Measurements from ENCODE around the gene FN3KRP.

Gene FN3KRP, protein sequence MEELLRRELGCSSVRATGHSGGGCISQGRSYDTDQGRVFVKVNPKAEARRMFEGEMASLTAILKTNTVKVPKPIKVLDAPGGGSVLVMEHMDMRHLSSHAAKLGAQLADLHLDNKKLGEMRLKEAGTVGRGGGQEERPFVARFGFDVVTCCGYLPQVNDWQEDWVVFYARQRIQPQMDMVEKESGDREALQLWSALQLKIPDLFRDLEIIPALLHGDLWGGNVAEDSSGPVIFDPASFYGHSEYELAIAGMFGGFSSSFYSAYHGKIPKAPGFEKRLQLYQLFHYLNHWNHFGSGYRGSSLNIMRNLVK

DNA sequence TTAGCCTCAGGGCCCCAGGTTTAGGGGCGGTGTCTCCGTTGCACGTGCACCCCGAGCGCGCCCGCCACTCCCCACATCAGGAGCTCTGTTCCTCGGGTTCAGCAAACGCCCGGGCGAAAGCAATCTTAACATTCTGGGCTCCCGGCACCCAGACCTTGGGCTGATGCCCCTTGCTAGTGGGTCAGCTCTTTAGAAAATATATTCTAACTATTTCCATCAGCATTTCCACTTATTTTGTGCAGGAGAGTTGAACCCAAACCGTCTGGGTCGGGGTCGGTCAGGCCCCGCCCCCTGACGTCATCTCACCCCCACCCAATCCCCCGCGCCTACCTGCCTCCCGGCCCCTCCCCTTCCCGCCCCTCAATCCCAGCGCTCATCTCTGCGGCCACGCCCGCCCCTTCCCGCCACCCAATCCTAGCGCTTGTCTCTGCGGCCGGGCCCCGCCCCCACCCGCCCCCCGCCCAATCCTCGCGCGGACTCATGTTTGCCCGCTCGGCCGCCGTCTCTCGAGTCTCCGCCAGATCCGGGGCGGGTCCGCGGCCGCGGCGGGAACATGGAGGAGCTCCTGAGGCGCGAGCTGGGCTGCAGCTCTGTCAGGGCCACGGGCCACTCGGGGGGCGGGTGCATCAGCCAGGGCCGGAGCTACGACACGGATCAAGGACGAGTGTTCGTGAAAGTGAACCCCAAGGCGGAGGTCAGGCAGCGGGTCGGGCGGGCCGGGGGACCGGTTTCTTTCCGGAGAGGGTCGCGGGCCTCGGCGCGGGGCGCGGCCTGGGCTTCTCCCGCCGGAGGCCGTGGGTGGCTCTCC lies at the start of gene FN3KRP:
Gene FN3KRP, plus strand, starts transcription at position 504 of the 808 bp plus-strand sequence. Its CDS starts 50 bp downstream, at position 554.
- DNase-seq: peak; percentile 91 to 95

DNA sequence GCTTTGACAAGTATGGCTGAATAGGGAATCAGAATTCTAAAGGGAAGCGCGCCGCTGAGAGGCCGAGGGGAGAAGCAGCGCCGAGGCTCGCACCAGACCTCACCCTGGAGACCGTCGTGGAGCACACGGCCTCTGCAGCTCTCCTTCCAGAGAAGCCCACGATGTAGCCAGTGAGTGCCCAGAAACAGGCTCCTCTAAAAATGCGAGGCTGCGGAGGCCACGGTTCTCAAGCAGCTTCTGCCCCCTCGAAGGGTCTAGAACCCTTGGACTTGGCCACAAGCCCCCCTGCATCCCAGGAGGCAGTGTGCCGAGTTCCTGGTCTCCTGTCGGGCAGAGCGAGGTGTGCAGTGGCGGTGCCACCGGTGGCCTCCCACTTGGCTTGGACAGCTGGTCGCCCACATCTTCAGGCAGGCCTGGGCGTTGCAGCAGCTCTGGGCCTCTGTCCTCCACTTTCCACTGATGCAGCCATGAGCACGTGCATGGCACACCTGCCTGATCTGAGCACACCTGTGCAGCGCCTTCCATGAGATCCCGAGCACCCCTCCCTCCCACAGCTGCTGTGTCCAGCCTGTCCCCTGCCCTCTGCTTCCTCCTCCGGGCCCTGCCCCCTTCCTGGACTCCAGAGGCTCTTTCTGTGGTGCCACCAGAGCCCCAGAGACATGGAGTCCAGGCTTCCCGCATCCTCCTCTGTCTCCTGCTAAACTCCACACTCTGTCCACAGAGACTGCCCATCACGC lies 49.4 kb upstream of the FN3KRP start:
- no peak for DNase-seq

DNA sequence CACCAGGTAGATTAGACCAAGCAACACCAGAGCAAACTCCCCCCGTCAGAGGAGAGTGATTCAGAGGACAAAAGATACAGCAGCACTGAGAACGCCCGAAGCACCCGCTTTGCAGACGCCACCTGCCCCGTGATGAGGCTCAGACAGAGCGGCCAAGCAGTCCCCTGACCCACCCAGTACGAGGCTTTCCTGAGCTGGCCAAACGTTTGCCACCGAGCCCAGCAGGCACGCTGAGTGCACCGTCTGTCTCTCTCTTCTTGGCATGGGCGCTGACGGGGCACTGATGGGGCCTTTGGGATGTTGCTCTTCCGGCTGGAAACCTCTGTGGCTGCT lies 48.9 kb upstream of the FN3KRP start:
- no peak for DNase-seq

DNA sequence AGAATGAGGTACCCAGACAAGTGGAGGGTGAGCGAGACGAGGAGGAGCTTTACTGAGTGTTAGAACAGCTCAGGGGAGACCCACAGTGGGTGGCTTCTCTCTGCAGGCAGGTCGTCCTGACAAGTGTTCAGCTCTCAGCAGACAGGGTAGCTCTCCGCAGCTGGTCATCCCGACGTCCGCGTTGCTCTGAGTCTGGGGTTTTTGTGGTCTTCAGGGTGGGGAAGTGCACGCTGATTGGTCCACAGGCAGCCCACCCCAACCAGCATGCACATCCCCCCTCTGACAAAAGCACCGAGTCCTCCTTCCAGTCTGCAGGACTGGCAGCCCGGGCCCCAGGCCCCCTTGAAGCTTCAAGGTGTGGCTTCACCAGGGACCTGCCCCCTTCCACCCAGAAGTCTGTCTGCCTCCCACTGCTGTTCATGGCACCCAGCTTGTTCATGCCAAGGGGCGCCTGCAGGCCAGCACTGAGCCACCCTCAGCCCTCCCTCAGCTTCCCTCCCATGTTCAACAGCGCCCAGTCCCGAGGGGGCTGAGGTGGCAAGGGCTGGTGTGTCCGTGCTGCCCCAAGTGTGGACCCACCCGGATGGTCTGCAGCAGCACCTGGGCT lies 48.4 kb upstream of the FN3KRP start:
- DNase-seq: no peak

DNA sequence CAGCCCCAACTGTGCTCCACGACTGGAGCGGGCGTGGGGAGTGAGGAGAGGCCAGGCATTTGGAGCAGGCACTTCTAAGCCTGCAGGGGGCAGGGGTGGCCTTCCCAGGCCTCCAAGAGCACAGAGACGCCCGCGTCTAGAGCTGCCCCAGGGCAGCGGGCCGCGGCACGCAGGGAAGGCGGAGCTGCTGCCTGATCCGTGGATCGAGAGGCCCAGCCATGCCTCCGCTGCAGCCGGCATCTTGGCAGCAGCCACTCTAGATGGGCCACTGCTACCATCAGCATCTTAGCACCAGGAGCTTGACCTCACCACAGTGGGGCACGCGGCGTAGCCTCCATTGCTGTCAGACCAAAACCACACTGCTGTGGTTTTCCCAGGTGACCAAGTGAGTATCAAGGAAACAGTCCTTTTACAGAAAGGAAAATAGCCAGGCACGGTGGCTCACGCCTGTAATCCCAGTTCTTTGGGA lies 47.8 kb upstream of the FN3KRP start:
- DNase-seq: peak; percentile 21 to 34

DNA sequence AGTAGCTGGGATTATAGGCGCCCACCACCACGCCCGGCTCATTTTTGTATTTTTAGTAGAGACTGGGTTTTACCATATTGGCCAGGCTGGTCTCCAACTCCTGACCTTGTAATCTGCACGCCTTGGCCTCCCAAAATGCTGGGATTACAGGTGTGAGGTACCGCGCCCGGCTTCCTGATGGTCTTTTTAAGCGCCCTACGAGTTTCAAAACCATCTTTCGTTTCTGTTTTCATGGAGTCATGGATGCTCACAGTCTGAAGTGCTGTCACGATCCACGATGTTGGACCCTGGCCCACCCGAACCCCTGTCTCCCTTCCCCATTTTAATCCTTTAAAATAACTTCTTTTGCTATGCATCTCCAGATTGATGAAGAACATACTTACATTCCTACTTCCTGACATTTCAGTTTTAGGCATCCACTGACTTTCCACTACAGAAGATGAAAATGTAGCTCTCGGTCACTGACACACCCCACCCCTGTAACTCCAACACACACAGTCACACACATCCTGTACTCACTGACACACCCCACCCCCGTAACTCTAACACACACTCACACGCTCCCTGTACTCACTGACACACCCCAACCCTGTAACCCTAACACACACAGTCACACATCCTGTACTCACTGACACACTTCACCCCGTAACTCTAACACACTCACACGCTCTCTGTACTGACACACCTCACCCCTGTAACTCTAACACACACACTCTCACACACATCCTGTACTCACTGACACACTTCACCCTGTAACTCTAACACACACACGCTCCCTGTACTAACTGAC lies 45.6 kb upstream of the FN3KRP start:
- no peak for DNase-seq

DNA sequence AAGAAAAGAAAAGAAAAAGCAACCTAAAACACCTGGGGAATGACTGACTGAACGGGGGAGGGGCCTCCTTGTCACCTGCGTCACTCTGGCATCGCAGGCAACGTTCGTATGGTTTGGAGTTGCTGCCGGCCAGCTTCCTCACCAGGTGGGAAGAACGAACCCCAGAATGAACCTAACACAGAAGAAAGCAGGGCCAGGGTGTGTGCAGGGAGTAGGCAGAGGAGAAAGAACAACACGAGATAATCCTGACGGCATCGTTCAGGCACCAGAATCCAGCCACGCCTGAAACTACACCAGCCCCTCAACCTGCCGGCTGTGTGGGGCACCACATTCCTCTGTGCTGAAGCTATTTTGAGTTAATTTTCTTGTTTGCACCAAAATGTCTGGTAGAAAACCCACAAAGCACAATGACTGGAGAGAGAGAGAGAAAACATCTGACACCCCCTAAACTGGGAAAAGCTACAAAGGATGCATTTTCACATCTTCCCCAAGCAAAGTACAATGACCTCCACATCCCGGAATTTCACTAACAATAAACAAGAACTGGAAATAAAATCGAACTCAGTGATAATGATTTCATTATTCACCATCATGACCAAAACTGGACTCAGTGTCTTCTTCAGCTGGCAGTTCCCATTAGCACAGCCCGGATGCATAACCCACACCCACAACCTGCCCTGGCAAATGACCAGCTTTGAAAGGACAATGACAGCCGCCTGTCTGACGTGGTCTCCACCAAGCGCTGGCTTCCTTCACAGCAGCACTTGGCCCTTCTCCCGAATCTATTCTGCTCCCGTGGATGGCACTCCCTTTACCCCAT lies 41.6 kb upstream of the FN3KRP start:
- no peak for DNase-seq

DNA sequence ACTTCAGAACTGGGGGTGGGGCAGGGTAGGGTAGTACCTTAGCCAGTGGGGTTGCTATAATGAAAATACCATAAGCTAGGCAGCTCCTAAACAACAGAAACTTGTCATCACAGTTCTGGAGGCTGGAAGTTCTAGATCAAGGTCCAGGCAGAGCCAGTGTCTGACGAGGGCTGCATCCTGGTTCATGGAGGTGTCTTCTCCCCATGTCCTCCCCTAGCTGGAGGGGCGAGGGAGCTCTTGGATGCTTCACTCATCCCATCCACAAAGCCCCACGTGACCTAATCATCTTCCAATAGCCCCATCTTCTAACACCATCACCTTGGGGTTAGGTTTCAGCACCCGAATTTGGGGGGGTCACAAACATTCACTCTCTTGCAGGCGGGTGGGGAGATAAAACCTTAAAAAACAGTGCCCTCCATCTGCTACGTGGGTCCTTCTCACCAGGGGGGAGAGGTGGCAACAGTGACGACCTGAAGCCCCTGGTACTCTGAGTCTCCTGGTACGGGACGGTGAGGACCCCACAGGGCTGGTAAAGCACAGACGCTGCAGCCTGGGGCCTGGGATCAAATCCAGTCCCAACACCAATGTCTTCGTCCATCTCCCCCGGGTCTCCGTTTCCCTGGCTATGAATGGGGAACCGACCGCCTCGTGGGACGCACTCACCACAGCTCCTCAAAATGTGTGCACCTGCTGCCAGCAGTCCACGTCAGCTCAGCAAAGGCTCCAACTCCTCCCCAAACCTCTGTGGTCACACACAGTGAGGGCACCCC lies 40.8 kb upstream of the FN3KRP start:
- DNase-seq: no peak

DNA sequence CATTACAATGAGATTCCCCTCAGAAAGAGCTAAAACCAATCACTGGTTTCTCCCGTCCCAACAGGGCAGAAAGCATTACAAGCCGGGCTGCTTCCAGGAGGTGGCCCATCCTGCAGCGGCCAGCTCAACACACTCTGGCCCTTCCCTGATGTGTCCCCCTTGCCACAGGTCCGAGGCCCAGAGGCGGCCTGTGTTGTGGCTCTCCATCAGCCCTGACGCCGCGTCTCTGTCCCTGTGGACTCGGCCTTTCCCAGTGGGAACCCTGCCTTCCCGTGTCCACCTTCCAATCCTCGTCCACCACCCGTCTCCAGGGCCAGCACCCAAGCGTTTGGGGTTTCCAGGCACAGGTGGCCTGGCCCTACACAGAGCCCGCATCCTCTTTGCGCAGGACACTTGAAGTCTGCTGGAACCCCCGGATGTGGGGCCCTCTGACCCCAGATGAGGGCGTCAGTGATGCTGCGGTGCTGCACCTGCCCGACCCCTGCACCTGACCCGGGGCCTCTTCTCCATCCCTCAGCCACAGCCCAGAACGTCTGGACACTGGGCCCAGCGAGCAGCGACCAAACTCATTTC lies 39.1 kb upstream of the FN3KRP start:
- DNase-seq: no peak

DNA sequence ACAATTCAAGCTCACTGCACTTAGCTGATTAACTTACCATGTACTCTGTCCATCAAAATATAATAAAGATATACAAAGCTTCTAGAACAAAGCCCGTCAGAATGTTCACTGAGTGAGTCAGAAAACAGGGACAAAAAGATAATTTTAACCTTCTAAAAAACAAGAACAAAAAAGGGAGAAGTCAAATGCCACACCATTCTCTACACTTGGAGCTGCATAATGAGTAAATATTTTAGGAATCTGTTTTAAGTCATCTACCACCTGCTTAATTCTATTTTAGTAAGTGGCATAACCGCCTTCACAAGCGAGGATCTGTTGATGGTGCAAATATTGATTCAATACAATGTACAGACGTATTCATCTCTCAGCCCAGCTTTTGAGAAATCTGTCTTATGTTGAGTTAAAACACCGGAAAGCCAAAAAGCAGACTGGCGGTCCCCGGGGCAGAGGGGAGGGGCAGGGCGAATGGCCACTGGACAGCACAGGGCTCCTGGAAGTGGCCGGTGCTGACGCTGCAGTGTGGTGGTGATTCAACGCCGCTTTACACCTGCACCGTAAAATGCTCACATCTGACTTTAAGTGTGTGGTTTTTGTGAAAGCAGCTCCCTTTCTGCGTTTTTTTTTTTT lies 38.1 kb upstream of the FN3KRP start:
- no peak for DNase-seq

DNA sequence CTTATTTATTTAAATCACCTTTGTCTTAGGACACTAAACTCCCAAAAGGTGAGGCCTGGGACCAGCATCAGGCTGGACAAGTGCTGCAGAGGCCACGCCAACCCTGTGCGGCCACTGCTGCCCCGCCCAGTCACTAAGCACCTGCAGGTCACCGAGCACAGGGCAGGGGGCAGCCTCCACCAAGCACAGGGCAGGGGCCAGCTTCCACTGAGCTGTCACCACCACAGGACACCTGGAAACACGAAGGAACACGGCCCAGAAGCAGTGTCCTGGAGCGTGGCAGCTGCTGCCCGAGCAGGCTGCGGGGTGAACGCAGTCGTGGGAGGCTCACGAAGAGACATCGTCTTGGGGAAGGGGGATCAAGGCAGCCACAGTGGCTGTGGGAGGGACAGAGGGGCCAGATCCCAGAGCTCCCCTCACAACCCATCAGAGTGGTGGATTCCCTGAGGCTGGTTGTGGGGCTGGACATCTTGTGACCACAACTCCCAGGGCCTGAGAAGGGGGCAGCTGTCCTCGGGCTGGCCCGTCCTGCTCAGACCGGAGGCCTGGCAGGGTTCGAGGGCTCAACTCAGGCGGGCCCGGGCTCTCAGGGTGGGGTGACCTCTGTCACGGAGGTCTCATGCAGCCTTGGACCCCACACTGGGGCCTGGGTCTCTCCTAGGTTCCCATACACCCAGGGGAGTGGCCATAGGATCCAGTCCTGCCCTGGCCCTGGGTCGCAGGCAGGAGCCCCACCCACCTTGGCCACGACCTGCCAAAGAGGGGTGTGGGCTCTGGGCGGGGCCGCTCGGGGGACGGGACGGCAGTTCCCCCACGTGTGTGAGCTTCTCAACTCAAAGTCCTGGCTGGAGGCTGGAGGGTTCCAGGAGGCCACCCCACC lies 36.7 kb upstream of the FN3KRP start:
- no peak for DNase-seq

DNA sequence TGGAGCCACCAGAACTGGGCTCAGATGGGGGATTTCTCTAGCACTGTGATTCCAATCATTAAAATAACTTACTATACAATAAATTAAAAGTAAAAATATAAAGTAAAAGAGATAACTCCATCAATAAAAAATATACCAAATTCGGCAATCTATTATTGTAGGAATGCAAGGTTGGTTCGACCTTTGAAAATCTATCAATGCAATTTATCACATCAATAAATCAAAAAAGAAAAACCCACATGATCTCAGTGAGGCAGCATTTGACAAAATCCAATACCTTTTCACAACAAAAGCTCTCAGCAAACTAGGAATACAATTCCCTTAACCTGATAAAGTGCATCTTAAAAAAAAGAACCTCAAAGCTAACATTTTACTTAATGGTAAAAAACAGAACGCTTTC lies 35.0 kb upstream of the FN3KRP start:
- no peak for DNase-seq

DNA sequence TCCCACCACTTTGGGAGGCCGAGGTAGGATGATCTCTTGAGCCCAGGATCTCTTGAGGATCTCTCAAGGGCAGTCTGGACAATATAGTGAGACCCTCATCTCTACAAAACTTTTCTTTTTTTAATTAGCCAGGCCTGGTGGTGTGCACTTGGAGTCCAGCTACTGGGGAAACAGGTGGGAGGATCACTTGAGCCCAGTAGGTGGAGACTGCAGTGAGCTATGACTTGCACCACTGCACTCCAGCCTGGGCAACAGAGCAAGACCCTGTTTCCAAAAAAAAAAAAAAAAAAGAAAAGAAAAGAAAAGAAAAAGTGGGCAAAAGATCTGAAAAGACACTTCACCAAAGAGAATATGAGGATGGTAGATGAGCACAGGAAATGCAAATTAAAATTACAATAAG lies 33.0 kb upstream of the FN3KRP start:
- DNase-seq: no peak

DNA sequence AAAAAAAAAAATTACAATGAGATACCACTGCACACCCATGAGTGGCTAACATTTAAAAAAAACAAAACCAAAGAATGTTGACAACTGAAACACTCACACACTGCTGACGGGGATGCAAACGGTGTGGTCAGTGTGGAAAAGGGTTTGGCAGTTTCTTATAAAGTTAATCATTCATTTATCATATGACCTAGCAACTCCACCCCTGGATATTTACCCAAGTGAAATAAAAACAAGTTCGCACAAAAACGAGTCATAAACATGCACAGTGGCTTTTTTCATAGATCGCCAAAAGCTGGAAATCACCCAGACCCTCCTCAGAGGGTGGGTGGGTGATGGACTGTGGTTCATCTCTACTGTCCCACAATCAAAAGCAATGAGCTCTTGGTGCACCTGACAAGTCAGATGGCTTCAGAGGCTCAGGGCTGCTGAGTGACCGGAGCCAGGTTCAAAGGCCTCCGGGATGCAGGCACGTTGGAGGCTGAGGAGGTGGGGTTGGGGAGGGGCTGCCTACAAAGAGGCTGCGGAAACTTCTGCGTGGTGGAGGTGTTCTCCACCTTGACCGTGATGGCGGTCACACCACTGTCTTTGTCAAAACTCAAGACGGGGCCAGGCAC lies 32.2 kb upstream of the FN3KRP start:
- DNase-seq: no peak

DNA sequence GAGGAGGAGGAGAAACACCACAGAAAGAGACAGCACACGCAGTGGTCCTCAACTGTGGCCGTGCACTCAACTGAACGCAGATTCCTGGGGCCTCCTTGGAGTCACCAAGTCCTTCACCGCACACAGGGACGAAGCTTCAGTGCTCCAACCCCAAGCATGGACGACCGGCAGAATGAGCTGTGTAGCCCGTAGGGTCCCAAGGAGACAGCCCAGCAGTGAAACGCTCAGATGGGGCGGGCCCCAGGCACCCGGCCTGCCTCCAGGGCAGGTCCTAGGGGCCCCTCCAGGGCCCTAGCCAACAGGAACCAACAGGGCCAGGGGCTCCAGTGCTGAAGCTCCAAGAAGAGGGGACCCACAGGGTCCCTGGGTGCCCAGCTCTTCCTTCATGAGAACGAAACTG lies 31.2 kb upstream of the FN3KRP start:
- DNase-seq: no peak

DNA sequence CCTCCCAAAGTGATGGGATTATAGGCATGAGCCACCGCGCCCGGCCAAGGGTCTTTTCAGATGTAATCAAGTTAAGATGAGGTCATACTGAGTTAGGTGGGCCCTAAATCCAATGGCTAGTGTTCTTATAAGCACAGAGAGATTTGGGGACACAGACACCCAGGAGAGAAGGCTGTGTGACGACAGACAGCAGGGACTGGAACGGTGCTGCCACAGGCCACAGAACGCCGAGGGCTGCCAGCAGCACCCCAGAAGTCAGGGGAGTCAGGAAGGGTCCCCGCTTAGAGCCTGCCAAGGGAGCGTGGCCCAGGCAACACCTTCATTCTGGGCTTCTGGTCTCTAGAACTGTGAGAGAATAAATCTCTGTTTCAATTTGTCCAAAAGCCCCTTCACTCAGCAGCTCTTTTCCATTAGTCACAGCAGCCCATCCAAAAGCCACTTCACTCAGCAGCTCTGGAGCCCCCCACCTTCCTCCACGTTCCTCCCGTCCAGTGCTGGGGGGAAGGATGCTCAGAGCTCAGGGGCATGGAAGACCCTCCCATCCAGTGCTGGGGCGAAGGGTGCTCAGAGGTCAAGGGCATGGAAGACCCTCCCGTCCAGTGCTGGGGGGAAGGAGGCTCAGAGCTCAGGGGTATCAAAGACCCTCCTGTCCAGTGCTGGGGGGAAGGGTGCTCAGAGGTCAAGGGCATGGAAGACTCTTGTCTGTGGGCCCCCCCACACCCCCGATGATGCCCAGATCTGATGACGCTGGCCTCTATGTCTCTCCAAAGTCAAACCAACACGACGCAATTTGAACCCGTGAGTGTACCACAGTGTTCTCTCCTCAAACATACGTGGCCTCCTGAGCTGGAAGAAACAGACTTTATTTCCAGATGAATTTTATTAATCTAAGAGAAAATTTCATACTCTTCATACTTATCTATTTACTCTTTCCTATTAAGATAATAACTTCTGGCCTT lies 29.9 kb upstream of the FN3KRP start:
- no peak for DNase-seq

DNA sequence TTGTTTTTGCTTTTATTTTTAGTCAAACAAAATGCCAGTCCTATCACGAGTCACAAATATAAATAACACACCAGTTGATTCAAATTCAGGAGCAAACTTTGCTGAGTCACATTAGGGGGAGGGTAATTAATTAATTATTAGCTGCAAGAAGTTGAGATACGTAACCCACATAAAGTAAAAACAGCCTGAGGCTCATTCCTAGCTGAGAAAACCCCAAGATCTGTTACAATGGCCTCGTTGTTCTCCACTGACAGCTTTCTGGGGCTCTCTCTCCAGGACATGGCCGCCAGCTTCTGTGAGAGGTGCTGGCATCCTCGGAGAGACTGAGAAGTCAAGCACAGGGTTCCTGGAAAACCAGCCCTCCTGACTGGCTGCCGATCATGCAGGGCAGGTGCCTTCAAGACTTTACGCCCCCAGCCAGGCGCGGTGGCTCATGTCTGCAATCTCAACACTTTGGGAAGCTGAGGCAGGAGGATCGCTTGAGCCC lies 29.1 kb upstream of the FN3KRP start:
- DNase-seq: no peak

Measured in stimulated activated CD4-positive, alpha-beta T cell treated with anti-CD3 and anti-CD28 coated beads, Interleukin-4, amount 100 ng/mL, for 4 hours (primary cell).